Ishikawa (cell line): Measurements from ENCODE around the gene FER.

Experiments used
- CEBPB ChIP-seq: IDR thresholded peaks from 2 replicates; pipeline ENCODE4 v1.6.1; 2012
- CREB1 ChIP-seq: IDR thresholded peaks from 2 replicates; pipeline ENCODE4 v1.6.1; 2012; ENCODE audit warnings: low read depth
- EGR1 ChIP-seq: IDR thresholded peaks from 2 replicates; pipeline ENCODE4 v1.6.1; 2012
- EP300 ChIP-seq: IDR thresholded peaks from 2 replicates; pipeline ENCODE4 v1.6.1; 2012; ENCODE audit warnings: borderline replicate concordance
- FOXM1 ChIP-seq: IDR thresholded peaks from 2 replicates; pipeline ENCODE4 v1.6.1; 2012; ENCODE audit warnings: low read depth, borderline replicate concordance
- MAX ChIP-seq: IDR thresholded peaks from 2 replicates; pipeline ENCODE4 v1.6.1; 2012
- NFIC ChIP-seq: IDR thresholded peaks from 2 replicates; pipeline ENCODE4 v1.6.1; 2012
- RAD21 ChIP-seq: IDR thresholded peaks from 2 replicates; pipeline ENCODE4 v1.6.1; 2012; ENCODE audit warnings: low read depth
- TAF1 ChIP-seq: IDR thresholded peaks from 2 replicates; pipeline ENCODE4 v1.6.1; 2012; ENCODE audit warnings: low read depth, mild to moderate bottlenecking
- TCF12 ChIP-seq: IDR thresholded peaks from 2 replicates; pipeline ENCODE4 v1.6.1; 2012; ENCODE audit warnings: low read depth
- TEAD4 ChIP-seq: IDR thresholded peaks from 2 replicates; pipeline ENCODE4 v1.6.1; 2012
- YY1 ChIP-seq: IDR thresholded peaks from 2 replicates; pipeline ENCODE4 v1.6.1; 2012; ENCODE audit warnings: low read depth
- ZBTB7A ChIP-seq: IDR thresholded peaks from 2 replicates; pipeline ENCODE4 v1.6.1; 2012; ENCODE audit warnings: low read depth
- TF ChIP-seq, protein P1 (sequence below): IDR thresholded peaks from 2 replicates; pipeline ENCODE4 v1.6.1; 2012; ENCODE audit warnings: low read depth, mild to moderate bottlenecking
- TF ChIP-seq, protein P2 (sequence below): IDR thresholded peaks from 2 replicates; pipeline ENCODE4 v1.6.1; 2012

FER gene

DNA sequence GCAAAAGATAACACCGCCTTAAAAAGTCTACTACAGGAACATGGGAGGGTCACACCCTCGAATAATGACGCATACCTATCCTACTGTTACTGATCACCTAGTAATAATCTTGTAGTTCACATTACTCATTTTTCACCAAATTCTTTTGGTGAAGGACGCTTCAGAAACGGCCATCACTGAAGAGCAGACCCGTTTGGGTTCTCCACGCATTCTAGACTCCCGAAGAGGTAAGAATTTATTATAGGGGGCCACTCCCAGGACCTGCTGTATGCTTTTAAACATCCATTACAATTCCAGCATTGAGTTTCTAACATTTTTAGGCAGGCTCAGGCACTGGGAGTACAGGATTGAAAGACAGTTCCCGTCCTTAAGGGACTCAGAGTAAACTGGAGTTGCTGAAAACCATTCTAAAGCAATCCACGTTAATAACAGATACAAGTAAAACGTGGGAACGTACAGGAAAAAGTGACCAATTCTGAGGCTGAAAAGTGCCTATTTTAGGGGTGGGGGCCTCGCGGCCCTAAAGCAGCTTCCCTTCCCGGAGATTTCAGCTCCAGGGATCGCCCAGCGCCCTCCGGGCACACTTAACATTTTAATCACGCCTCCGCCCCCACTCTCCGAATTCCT is at the start of gene FER:
FER (plus strand) TSS at position 124 of the 627 bp plus-strand sequence. CDS start 50,286 bp downstream, outside the sequence.
- no peak for TF ChIP-seq FOXM1
- peak; percentile 31; the same call in 1 of the 2 replicates for TF ChIP-seq EGR1

DNA sequence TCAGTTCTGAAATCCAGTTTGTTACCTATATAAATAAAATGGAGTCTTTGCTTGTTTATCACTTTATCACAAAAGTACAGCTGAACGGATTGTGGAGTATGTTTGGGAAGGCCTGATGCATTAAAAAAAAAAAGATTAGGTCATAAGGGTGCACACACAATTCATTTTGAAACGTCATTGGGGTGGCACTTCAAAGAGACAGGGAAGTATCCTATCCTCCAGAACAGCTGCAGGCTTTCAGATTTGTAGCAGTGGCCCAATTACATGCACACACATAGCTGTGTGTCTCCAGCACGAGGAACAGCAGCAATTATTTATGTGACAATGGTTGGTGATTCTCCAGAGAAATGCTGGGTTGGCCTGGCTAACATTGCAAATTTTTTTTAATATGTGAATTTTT is 46.8 kb upstream of the FER start:
- TF ChIP-seq YY1, result no peak
- TF ChIP-seq CREB1, result no peak
- TF ChIP-seq, protein P1, sequence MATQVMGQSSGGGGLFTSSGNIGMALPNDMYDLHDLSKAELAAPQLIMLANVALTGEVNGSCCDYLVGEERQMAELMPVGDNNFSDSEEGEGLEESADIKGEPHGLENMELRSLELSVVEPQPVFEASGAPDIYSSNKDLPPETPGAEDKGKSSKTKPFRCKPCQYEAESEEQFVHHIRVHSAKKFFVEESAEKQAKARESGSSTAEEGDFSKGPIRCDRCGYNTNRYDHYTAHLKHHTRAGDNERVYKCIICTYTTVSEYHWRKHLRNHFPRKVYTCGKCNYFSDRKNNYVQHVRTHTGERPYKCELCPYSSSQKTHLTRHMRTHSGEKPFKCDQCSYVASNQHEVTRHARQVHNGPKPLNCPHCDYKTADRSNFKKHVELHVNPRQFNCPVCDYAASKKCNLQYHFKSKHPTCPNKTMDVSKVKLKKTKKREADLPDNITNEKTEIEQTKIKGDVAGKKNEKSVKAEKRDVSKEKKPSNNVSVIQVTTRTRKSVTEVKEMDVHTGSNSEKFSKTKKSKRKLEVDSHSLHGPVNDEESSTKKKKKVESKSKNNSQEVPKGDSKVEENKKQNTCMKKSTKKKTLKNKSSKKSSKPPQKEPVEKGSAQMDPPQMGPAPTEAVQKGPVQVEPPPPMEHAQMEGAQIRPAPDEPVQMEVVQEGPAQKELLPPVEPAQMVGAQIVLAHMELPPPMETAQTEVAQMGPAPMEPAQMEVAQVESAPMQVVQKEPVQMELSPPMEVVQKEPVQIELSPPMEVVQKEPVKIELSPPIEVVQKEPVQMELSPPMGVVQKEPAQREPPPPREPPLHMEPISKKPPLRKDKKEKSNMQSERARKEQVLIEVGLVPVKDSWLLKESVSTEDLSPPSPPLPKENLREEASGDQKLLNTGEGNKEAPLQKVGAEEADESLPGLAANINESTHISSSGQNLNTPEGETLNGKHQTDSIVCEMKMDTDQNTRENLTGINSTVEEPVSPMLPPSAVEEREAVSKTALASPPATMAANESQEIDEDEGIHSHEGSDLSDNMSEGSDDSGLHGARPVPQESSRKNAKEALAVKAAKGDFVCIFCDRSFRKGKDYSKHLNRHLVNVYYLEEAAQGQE, result no peak

- no peak for TF ChIP-seq TEAD4
- TF ChIP-seq CREB1, result no peak
- no peak for TF ChIP-seq TCF12
- no peak for TF ChIP-seq EGR1
- no peak for TF ChIP-seq TAF1
- no peak for TF ChIP-seq ZBTB7A
- TF ChIP-seq, protein P1, result no peak
- TF ChIP-seq FOXM1, result no peak
- no peak for TF ChIP-seq NFIC
- TF ChIP-seq CEBPB, result no peak
- TF ChIP-seq RAD21, result no peak
- TF ChIP-seq YY1, result no peak
- TF ChIP-seq EP300, result no peak
- TF ChIP-seq, protein P2, sequence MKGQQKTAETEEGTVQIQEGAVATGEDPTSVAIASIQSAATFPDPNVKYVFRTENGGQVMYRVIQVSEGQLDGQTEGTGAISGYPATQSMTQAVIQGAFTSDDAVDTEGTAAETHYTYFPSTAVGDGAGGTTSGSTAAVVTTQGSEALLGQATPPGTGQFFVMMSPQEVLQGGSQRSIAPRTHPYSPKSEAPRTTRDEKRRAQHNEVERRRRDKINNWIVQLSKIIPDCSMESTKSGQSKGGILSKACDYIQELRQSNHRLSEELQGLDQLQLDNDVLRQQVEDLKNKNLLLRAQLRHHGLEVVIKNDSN, result no peak
- TF ChIP-seq MAX, result no peak
Observed at GRCh38 chr5:108702546-108702945, 45.2 kb upstream of the FER start.

- TF ChIP-seq TCF12 (no peak), EP300 (no peak), TAF1 (no peak), CEBPB (no peak), ZBTB7A (no peak), EGR1 (no peak), TEAD4 (no peak), YY1 (no peak), RAD21 (no peak), NFIC (no peak), MAX (no peak), CREB1 (no peak), FOXM1 (no peak)
- TF ChIP-seq, protein P1, result no peak
- TF ChIP-seq, protein P2, result no peak
Observed at GRCh38 chr5:108703313-108703712, 44.4 kb upstream of the FER start.

- TF ChIP-seq EP300 (no peak), CREB1 (no peak), CEBPB (no peak), MAX (no peak), TAF1 (no peak), NFIC (no peak), YY1 (no peak)
Observed at GRCh38 chr5:108707141-108707540, 40.6 kb upstream of the FER start.
